ENCODE results near the gene FGF23. TPM values are rescaled to one million over a fixed set of nuclear protein-coding genes. Genes with fewer than 3 reads are reported as not detected.

The FGF23 gene
- total and polyA plus RNA-seq, 2 of the 4 experiments (the other 2 are of a cell fraction): not detected

- CTCF ChIA-PET: no interaction called here
- Histone ChIP-seq H3K9me3 (ENCODE audit: control insufficient read depth, insufficient read depth, low read length) (no peaks in the 10 kb centered on the region), H2AK9ac (replicated peaks; ENCODE audit: low read depth, low read length, poor library complexity) (no peak overlapping the region), H3K56ac (ENCODE audit: extremely low read depth, insufficient read depth, low read length) (no peak overlapping the region), H3K4me2 (ENCODE audit: low read depth, low read length) (no peak overlapping the region), H4K8ac (ENCODE audit: low read depth in 2 of 2, low read length in 2 of 2) (no peak overlapping the region), H4K20me1 (ENCODE audit: insufficient read depth, low read length) (no peaks in the 10 kb centered on the region; the same call in 1 of the 2 replicates), H3K27ac (ENCODE audit: insufficient read depth, low read length) (no peak overlapping the region), H3K79me1 (ENCODE audit: low read depth in 1 of 2, low read length in 2 of 2) (no peaks in the 10 kb centered on the region), H3K36me3 (ENCODE audit: control insufficient read depth, insufficient read depth, low read length) (peaks cover 6% of the 10 kb centered on the region), H2BK20ac (ENCODE audit: low read depth, low read length) (no peak overlapping the region), H3K18ac (ENCODE audit: low read depth, low read length) (no peak overlapping the region), H3K27me3 (ENCODE audit: control insufficient read depth, insufficient read depth, low read length) (no peaks in the 10 kb centered on the region), H4K91ac (ENCODE audit: insufficient read depth, low read depth, low read length) (no peak overlapping the region), H2BK120ac (ENCODE audit: low read depth, low read length) (no peak overlapping the region), H3K4me1 (ENCODE audit: control insufficient read depth, insufficient read depth, low read length) (no peaks in the 10 kb centered on the region), H3K23ac (ENCODE audit: low read depth, low read length) (no peak overlapping the region), H2BK5ac (ENCODE audit: low read depth, low read length, poor library complexity, severe bottlenecking) (no peak overlapping the region), H2AK5ac (ENCODE audit: low read depth, low read length) (no peak overlapping the region), H3K4me3 (ENCODE audit: insufficient read depth, low read depth, low read length) (no peak overlapping the region), H3K4ac (ENCODE audit: low read depth, low read length) (no peak overlapping the region), H4K5ac (ENCODE audit: low read depth, low read length) (no peak overlapping the region), H2AFZ (replicated peaks; ENCODE audit: low read length, poor library complexity) (peak overlapping the region; percentile 36), H3K9me1 (ENCODE audit: insufficient read depth, low read length) (no peaks in the 10 kb centered on the region), H3K14ac (replicated peaks; ENCODE audit: low read depth, low read length) (no peak overlapping the region), H3K9ac (ENCODE audit: low read depth, low read length) (no peak overlapping the region), H2BK15ac (ENCODE audit: low read depth, low read length) (no peak overlapping the region)
- POLR2A ChIA-PET (ENCODE audit: unreplicated experiment): no interaction called here
- DNase-seq: peak; percentile 8
- 0 out of 2 replicates have a peak, but pooled peaks have one; percentile 21 for ATAC-seq (ENCODE audit: low read depth)
- dilution Hi-C loops (cut with HindIII; ENCODE audit: low sequenced_read_pairs, unreplicated experiment) (no loop called here), intact Hi-C loops (cut with micrococcal nuclease) (no loop called here), in situ Hi-C loops (cut with MboI; ENCODE audit: low sequenced_read_pairs) (no loop called here)
- TF ChIP-seq USF2 (IDR thresholded peaks at IDR 0.05; ENCODE audit: low read depth, low read length) (no peak), ELK1 (IDR thresholded peaks at IDR 0.05; ENCODE audit: borderline replicate concordance, low read depth, low read length) (no peak), BHLHE40 (IDR thresholded peaks at IDR 0.05; ENCODE audit: low read depth, low read length) (no peak), NFE2L2 (IDR thresholded peaks at IDR 0.05; ENCODE audit: low read depth, low read length) (no peak), CTCF (conservative IDR thresholded peaks at IDR 0.05; ENCODE audit: low read depth, low read length) (peak; percentile 41), RFX5 (IDR thresholded peaks at IDR 0.05; ENCODE audit: low read depth, low read length) (no peak), FOS (IDR thresholded peaks at IDR 0.05; ENCODE audit: low read depth, low read length) (no peak)
- BruUV-seq (replicated peaks): no TSS peak
Observed at GRCh38 chr12:4356041-4356327, 23.5 kb downstream of the FGF23 start.

All from IMR-90 (cell line).